Stimulated activated CD8-positive, alpha-beta memory T cell treated with anti-CD3 and anti-CD28 coated beads, Interleukin-15, amount 100 ng/mL, for 48 hours (primary cell): Measurements from ENCODE around the gene CEACAM1.
A peak's percentile ranks its signal among the peaks of the same experiment; 100 is the strongest.
"Not testable (repeated sequence)": the region's sequence is repeated elsewhere in the genome, so short reads cannot be mapped to it uniquely, and the experiment has no call there.

Source experiments
- DNase-seq, 2 donors: peaks; one replicate each; pipeline ENCODE4 v3.0.0-alpha.2; 2020; ENCODE audit warnings: low read depth in 2 of 2

The CEACAM1 gene

DNA sequence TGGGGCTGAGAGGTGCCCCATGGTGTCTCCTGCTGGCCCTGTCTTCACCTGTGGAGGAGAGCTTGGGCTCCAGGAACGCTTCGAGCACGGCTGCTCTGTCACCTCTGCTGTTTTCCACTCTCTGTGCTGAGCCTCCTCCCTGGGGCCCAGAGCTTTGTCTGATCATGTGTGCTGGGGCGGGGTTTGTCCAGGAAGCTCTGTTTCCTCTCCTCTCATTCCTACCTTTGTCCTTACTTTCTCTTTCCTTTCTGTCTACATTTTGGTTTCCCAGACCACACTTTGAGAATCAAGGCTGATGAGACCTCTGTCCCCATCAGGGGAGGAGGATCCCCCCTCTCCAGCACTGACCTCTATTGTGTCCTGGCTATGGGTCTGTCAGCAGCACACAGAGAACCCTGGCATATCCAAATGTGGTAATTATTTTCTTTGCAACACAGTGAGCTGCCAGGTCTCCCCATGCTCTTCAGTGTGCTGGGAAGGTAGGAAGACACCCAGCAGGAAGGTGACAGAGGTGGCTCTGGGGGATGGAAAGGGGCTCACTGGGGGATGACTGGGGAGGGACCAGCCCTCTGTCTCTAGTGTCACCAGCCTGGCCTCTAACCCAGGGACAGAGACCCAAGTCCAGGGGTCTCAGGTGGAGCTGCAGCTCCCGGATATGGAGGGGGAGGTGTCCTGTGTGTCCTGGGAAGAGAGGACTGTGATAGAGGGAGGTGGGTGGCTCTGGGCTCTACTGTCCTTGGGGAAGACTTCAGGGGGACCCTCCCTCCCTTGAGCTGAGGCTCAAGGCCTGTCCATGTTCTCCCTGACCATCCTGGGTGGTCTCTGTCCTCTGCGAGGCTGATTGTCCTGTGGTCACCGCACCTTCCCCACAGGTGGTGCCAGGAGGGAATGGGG is at the start of gene CEACAM1:
CEACAM1 (minus strand) TSS at position 128 of the 894 bp plus-strand sequence; CDS start at position 21, 107 bp downstream.
- DNase-seq, result no peak

DNA sequence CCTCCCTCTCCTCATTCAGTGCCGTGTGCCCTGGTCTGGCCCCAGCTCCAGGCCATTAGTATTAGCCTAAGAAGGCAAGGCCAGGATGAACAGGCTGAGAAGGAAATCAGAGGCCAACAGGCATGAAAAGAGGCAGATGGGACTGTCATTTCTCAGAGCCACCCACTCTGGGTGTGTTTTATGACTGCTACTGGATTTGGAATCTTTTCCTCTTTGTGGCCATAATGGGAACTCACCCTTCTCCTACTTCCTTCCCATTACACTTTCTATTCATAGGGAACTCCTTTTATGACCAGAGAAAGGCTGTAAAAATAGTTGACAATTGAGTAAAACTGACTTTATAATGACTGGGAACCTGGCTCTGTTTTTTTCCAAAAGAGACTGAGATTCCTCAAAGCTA is 48.7 kb upstream of the CEACAM1 start:
- DNase-seq, result no peak

DNA sequence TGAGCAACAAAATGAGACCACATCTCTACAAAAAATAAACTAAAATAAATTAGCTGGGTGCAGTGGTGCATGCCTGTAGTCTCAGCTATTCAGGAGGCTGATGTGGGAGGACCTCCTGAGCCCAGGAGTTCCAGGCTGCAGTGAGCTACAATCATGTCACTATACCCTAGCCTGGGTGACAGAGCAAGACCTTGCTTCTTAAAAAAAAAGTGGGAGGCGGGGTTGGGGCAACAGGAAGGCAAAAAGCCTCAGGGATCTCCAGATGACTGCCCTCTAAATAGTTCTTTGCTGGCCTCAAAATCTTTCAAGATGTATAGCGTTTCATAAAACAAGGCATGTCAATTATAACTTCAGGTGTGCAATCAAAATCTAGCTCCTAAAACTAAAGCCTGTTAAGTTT is 48.0 kb upstream of the CEACAM1 start:
- DNase-seq, result no peak

DNA sequence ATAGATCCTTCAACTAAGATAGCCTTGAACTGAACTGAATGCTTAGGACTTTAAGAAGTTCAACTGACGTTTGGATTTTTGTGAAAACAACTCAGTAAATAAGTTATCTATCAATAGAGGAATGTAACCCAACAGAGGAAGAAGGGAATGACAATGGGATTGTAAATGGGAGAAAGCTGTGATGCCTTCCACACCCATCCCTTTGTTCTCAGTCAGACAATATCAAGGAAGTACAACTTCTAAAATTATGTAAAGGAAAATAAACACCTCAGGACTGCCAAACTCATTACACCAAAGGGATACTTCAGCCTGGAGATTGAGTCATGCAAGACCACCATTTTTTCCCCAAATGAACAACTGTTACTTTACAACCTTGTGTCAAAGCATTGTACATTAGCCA is 45.4 kb upstream of the CEACAM1 start:
- no peak for DNase-seq

DNA sequence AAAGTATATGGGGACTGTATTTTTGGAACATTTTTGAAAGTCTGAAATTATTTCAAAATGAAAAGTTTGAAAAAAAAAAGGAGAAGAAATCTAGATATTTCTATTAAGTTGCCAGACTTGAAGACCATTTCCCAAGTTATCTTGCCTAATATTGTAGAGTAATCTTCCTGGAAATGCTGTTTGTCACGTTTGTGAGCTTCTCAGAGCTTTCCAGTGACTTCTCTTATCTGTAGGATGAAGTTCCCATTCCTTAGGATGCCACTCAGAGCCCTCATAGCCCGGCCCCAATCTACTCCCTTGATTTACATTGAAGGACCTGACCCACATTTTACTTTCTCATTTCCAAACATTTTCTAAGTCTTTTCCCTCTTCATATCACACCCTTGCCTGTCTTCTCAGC is 42.8 kb upstream of the CEACAM1 start:
- no peak for DNase-seq

DNA sequence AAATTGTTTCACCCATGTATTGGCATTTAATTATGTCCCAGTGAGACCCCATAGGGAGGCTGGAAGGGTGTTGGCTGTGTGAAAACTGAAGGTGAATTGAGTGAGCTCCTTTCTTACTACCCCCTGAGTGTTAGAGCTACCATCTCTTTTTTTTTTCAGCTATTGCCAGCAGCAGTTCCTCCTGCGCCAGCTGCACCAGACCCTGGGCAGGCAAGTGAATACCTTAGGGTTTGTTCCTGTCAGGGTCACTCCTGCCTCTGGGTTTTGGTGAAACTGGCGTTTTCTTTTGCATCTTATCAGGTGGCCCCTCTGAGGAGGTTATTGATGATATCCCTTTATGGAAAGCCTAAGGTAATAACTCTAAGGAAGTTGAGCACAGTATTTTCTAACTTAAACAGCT is 40.9 kb upstream of the CEACAM1 start:
- DNase-seq, result no peak

DNA sequence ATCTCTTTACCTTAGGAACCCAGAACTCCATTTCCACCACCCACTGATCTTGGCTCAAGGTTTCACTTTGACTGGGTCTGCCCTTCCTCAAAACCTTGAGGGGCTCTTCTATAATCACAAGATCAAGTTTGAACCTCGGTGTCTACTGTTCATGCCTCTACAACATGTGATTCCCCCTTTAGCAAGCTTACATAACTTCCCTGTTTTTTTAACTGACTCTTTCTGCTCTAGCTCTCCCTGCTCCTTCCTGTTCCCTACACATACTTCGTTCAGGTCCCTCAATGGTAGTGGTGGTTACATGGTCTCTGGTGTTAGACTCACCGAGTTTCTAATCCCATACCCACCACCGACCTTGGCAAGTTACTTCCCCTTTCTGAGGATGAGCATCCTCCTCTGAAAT is 39.7 kb upstream of the CEACAM1 start:
- no peak for DNase-seq

DNA sequence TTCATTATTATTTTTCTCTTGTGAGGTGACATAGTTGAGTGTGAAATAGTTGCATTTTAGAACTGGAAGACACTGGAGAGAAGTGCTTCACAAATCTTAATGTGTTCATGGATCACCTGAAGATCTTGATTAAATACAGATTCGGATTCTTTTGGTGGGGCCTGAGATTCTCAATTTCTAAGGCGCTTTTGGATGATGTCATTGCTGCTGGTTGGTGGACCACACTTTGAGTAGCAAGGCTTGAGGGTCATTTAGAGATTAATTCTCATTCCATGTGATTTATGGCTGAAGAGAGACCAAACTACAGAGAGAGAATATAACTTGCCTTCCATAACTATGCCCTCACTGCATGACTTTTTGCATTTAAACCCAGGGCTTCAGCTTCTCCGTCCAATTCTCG is 39.3 kb upstream of the CEACAM1 start:
- DNase-seq, result no peak

DNA sequence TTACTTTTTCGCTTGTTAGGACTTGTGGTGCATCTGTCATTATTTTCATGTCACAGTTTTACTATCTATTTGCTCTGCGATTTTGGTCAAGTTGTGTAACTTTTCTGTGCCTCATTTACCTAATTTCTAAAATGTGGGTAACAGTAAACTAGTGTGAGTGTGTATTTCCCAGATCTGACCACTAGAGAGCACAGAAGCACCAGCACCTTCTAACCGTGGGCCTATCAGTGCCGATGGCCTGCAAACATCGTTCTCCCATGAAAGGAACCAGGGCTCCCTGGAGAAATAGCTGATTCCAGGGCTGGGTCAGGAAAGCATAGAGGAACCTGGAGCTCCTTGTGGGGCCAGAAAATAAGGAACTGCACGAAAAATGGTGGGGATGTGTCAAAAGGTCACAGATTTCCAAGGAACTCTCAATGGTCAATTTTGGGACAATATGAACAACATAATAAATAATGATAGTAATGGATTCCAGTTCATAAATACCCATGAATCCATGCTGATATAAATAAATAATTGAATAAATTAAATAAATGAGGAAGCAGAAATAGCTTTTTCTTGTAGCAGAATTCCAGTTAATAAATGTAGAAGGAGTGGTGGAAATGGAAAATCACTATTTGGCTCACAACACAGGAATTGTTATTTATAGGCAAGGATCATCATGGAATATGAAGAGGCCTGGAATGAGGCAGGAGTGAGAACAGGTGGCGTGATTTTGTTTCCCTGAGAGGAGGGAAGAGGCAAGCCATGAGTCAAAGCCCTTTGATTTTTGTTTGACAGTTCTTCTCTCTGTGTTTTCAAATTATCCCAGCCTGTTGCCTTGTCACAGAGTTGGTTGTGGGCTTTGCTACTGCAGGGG is 35.3 kb upstream of the CEACAM1 start:
- peak in 1 of 2 donors; percentile 1 for DNase-seq

DNA sequence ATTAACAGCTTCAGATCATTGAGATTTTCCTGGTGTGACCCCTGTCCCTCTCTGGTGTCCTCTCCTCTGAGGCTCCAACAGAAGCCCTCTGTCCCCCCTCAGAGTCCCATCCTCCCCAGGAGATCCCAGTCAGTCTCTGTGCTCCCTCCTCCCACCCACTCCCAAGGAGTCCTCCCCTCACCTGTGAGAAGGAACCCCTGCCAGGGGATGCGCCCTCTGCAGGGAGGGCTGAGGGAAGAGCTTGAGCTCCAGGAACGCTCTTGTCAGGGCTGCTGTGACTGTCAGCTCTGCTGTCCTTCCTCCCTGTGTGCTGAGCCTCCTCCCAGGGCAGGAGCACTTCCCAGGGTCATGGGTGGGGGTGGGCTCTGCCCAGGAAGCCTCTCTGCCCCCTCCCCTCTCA is 33.2 kb upstream of the CEACAM1 start:
- no peak for DNase-seq

DNA sequence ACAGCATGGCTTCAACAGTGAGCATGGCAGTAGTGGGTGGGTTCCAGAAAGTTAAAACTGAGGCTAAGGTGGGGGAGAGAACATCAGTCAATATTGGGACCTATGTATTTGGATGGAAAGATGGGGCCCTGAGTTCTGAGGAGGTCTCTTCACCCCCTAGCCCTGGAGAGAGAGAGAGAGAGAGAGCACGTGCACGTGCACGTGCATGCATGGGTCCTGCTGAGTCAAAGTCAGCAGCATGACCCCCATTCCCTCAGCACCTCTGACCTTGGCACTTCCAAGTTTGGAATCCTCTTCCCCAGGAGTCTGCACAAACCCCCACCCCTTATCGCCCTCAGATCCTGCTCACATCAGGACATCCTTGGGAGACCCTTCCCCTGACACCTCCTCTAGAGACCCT is 32.5 kb upstream of the CEACAM1 start:
- DNase-seq, result no peak

DNA sequence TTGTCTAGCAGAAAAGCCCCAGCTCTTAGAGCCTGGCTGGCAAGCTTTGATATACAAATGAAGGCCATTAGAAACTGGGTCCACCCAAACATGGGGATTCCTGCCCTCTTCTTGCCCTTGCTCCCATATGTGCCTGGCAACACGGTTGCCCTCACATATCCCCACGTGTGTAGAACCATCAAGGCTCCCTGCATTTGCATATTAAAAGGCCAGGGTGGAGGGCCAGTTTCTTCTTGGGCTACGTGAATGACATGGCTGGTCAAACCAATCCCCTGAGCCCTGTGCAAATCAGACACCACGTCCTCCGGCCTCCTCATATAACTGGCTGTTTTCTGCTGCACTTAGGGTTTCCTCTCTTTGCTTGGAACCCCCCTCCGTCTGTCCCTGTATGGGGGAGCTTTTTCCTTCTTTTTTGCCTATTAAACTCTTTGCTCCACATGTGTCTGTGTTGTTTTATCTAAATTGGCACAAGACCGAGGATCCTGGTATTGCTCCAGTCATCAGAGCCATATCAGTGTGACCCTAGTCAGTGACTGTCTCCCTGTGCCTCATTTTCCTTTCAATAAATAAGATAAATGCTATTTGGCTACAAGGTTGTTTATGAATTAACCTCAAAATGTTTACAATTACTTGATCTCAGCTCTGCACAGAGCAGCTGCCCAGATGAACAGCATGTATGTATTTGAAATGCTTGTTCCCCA is 30.3 kb upstream of the CEACAM1 start:
- DNase-seq, result no peak

DNA sequence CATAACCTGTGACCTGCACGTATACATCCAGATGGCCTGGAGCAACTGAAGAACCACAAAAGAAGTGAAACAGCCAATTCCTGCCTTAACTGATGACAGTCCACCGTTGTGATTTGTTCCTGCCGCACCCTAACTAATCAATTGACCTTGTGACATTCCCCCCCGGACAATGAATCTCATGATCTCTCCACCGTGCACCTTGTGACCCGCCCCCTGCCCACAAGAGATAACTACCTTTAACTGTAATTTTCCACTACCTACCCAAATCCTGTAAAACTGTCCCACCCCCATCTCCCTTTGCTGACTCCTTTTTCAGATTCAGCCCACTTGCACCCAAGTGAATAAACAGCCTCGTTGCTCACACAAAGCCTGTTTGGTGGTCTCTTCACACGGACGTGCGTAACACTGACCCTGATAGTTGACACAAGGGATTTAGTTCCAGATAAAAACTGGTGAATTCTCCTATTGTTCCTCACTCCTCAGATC is 29.1 kb upstream of the CEACAM1 start:
- not testable (repeated sequence) for DNase-seq

DNA sequence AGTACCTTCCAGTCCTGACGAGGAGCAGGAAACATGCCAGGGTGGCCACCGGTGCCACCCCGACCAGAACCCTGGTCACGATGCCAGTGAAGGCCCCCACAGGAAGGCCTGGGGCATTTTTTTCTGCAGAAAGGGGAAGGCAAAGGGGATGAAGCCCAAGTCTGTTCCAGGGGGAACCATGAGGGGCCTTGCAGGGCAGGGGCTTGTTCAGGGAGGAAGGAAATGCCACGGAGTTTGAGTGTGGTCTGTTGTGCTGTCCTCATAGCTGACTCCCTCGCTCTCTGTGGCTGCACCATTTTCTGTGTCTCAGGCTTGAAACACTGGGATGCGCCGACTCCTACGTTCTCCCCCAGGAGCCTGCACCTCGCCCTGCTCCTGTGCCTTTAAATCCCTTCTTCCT is 27.5 kb upstream of the CEACAM1 start:
- DNase-seq, result no peak

DNA sequence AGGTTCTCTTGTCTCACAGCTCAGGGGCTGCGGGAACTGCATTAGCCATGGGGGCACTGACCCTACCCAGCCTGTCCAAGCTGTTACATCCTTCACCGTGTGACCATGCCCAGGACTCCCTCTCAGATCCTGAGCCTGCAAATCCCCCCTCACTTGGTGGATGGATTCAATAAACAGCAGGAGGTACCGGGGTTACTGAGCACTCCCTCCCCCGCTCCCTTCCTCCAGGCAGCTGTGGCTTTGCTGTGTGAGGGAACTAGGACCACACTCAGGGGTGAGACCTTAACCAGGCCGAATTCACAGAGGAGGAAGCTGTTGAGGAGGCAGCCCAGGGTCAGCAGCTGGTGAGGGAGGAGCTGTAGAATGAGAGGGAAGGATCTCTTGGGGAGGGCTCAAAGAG is 27.0 kb upstream of the CEACAM1 start:
- no peak for DNase-seq

DNA sequence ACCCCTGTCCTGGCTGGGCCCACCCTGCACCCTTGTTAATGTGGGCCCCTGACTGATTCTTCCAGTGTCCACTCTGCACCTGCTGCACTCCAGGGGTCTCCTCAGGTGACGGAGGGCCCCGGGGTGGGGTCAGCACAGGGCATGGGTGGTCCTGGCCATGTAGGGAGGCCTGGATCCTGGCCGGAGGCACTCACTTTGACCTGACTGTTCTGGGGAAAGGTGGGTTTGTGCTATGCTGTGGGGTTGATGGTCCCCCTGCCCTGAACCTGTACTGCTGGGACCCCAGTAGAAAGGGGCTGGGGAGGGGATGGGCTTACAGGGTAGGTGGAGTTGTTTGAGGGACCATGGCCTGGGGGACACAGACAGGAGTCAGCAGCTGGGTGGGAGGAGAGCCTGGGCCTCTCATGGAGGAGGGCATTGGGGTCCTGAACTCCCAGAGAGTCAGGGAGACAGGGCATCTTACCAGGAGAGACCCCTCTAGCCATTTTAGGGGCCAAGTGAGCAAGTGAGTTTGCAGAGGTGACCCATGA is 25.8 kb upstream of the CEACAM1 start:
- no peak for DNase-seq

DNA sequence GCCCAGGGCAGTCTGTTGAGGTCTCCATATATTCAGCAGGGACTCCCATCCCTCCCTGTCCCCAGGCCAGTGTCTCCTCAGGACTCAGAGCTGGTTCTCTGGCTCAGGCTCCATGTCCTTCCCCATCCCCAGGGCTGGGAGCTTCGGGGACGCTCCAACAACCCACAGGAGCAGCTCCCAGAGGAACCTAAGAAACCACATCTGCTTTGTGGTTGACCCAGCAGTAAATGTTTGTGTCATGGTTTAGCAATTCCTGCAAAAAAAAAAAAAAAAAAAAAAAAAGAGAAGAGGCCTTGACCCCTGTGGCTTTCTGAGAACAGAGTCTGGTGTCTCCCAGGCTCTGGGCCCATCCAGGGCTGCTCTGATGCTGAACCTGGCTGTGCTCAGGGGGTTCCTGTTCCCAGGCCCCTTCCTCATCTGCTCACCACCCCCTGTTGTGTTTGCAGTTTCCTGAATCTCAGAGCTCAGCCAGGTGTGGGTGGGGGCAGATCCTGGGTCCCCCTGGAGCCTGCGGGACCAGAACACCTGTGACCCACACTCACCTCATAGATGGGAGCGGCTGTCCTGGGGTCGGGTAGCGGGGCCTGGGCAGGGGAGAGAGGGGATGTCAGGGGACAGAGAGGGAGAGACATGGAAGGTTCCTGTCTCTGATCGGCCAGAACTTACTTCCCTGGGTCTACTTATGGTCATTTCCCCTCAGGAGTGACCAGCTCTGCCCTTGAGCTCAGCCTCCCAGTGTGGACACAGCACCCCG is 25.2 kb upstream of the CEACAM1 start:
- DNase-seq, result no peak

DNA sequence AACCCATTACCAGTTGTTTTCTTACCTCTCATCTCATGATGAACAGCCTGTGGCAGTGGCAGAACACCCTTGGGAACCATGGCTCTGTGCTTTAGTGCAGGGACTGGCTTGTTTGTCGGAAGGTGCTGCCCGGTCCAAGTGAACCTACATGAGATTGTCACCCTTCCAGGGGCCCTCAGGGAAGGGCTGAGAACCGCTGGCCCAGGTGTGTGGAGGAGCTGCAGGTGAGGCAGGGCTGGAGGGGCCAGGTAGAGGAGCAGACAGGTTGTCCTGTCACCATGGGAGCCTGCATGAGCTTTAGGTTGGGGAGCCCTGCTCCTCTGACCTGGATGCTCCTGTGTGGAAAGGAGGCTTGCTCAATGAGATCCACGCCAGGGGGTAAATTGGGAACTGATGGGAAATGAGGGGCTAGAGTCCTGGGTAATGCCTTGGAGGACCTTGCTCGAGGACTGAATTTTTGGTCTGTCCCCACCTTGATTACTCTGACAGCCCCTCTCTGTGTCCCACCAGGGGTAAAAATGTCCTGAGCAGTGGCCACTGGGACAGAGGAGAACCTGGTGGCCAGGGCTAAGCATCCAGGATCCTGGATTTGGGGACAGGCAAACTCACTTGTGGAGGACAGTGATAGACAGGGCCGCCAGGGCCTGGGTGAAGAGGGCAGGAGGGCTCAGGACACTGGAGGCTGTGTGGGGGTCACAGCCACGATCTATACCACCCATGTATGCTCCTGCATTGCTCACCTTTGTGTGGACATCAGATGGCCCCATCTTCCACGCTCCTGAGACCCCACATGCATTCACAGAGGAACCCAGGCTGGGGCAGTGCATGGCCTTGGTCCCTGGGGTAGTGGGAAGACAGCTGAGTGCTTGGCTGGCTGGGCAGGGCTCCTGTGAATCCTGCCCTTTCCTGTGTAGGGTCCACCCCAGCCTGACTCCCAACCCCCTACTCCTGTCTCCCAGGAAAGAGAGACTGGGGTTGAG is 24.1 kb upstream of the CEACAM1 start:
- no peak for DNase-seq

DNA sequence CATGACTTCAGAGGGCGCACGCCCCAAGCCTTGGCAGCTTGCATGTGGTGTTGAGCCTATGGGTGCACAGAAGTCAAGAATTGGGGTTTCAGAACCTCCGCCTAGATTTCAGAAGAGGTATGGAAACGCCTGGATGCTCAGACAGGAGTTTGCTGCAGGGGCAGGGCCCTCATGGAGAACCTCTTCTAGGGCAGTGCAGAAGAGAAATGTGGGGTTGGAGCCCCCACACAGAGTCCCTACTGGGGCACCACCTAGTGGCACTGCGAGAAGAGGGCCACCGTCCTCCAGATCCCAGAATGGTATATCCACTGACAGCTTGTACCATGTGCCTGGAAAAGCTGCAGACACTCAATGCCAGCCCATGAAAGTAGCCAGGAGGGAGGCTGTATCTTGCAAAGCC is 22.2 kb upstream of the CEACAM1 start:
- not testable (repeated sequence) for DNase-seq

DNA sequence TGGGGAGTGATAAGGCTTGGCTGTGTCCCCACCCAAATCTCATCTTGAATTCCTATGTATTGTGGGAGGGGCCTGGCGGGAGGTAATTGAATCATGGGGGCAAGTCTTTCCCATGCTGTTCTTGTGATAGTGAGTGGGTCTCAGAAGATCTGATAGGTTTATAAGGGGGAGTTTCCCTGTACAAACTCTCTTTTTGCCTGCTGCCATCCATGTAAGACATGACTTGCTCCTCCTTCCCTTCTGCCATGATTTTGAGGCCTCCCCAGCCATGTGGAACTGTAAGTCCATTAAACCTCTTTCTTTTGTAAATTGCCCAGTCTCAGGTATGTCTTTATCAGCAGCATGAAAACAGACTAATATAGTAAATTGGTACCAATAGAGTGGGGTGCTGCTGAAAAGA is 20.8 kb upstream of the CEACAM1 start:
- not testable (repeated sequence) for DNase-seq
